Stimulated activated effector memory CD8-positive, alpha-beta T cell treated with anti-CD3 and anti-CD28 coated beads, Interleukin-12 subunit alpha, Interleukin-12 subunit beta, amount 100 ng/mL, for 72 hours (primary cell): ENCODE results near the gene SHROOM3.

Experiments used
- ATAC-seq: fragments of 150-1000 bp; cut with Tn5 transposase; 2 replicates; pipeline ENCODE4 v1.10.0; 2021
- DNase-seq, 2 donors: peaks; one replicate each; pipeline ENCODE4 v3.0.0; 2021 to 2022; ENCODE audit warnings: low spot score in 2 of 2
- H3K27ac Mint-ChIP-seq: one replicate; pipeline ENCODE4 v1.8.0; 2022; ENCODE audit warnings: mild to moderate bottlenecking, mixed read lengths
- H3K36me3 Mint-ChIP-seq: one replicate; pipeline ENCODE4 v1.8.0; 2022; ENCODE audit warnings: mild to moderate bottlenecking, mixed read lengths
- H3K4me1 Mint-ChIP-seq: one replicate; pipeline ENCODE4 v1.8.0; 2022; ENCODE audit warnings: mixed read lengths
- H3K4me3 Mint-ChIP-seq: one replicate; pipeline ENCODE4 v1.8.0; 2022; ENCODE audit warnings: mild to moderate bottlenecking, mixed read lengths
- H3K9me3 Mint-ChIP-seq: one replicate; pipeline ENCODE4 v1.8.0; 2022; ENCODE audit warnings: mixed read lengths

SHROOM3 gene

GRCh38 chr4:76620723-76621468 is 185.9 kb downstream of the SHROOM3 start:
- Mint-ChIP-seq H3K36me3 (no peaks in the 10 kb centered on the region), H3K27ac (no peak overlapping the region), H3K4me3 (no peak overlapping the region), H3K9me3 (no peaks in the 10 kb centered on the region), H3K4me1 (no peaks in the 10 kb centered on the region)
- DNase-seq (no peak), ATAC-seq (peak; percentile 45)

GRCh38 chr4:76622126-76622525 is 187.1 kb downstream of the SHROOM3 start:
- H3K27ac Mint-ChIP-seq = no peak overlapping the region
- no peak for DNase-seq
- no peaks in the 10 kb centered on the region for H3K9me3 Mint-ChIP-seq
- no peak overlapping the region for H3K4me3 Mint-ChIP-seq
- no peaks in the 10 kb centered on the region for H3K36me3 Mint-ChIP-seq
- H3K4me1 Mint-ChIP-seq = no peaks in the 10 kb centered on the region
- no peak for ATAC-seq

GRCh38 chr4:76622717-76623116 is 187.7 kb downstream of the SHROOM3 start:
- H3K36me3 Mint-ChIP-seq = no peaks in the 10 kb centered on the region
- no peaks in the 10 kb centered on the region for H3K9me3 Mint-ChIP-seq
- no peak for DNase-seq
- no peak overlapping the region for H3K4me3 Mint-ChIP-seq
- ATAC-seq = no peak
- H3K27ac Mint-ChIP-seq = no peak overlapping the region
- H3K4me1 Mint-ChIP-seq = no peaks in the 10 kb centered on the region

- no peak for ATAC-seq
- Mint-ChIP-seq H3K36me3 (no peaks in the 10 kb centered on the region), H3K4me1 (no peaks in the 10 kb centered on the region), H3K4me3 (no peak overlapping the region), H3K9me3 (no peaks in the 10 kb centered on the region), H3K27ac (no peak overlapping the region)
- DNase-seq = no peak
Measured at GRCh38 chr4:76623217-76624045, 188.4 kb downstream of the SHROOM3 start.

GRCh38 chr4:76624241-76624681 is 189.2 kb downstream of the SHROOM3 start:
- no peaks in the 10 kb centered on the region for H3K9me3 Mint-ChIP-seq
- no peak for ATAC-seq
- H3K27ac Mint-ChIP-seq = no peak overlapping the region
- H3K36me3 Mint-ChIP-seq = no peaks in the 10 kb centered on the region
- DNase-seq = no peak
- H3K4me1 Mint-ChIP-seq = no peaks in the 10 kb centered on the region
- H3K4me3 Mint-ChIP-seq = no peak overlapping the region

- H3K4me3 Mint-ChIP-seq = no peak overlapping the region
- no peaks in the 10 kb centered on the region for H3K9me3 Mint-ChIP-seq
- no peak overlapping the region for H3K27ac Mint-ChIP-seq
- H3K36me3 Mint-ChIP-seq = no peaks in the 10 kb centered on the region
- H3K4me1 Mint-ChIP-seq = no peaks in the 10 kb centered on the region
- ATAC-seq = peak; percentile 21
- DNase-seq = no peak
Measured at GRCh38 chr4:76624931-76625715, 190.1 kb downstream of the SHROOM3 start.

- H3K4me1 Mint-ChIP-seq = no peaks in the 10 kb centered on the region
- ATAC-seq (no peak), DNase-seq (no peak)
- no peaks in the 10 kb centered on the region for H3K36me3 Mint-ChIP-seq
- no peak overlapping the region for H3K4me3 Mint-ChIP-seq
- H3K9me3 Mint-ChIP-seq = no peaks in the 10 kb centered on the region
- H3K27ac Mint-ChIP-seq = no peak overlapping the region
Measured at GRCh38 chr4:76626686-76627465, 191.8 kb downstream of the SHROOM3 start.

GRCh38 chr4:76628251-76628650 is 193.2 kb downstream of the SHROOM3 start:
- no peak overlapping the region for H3K4me3 Mint-ChIP-seq
- DNase-seq (no peak), ATAC-seq (no peak)
- H3K9me3 Mint-ChIP-seq = no peaks in the 10 kb centered on the region
- H3K4me1 Mint-ChIP-seq = no peaks in the 10 kb centered on the region
- H3K27ac Mint-ChIP-seq = no peak overlapping the region
- no peaks in the 10 kb centered on the region for H3K36me3 Mint-ChIP-seq

- Mint-ChIP-seq H3K4me3 (no peak overlapping the region), H3K27ac (no peak overlapping the region), H3K4me1 (no peaks in the 10 kb centered on the region), H3K36me3 (no peaks in the 10 kb centered on the region), H3K9me3 (no peaks in the 10 kb centered on the region)
- ATAC-seq (no peak), DNase-seq (no peak)
Measured at GRCh38 chr4:76630741-76631140, 195.7 kb downstream of the SHROOM3 start.

GRCh38 chr4:76634220-76634619 is 199.2 kb downstream of the SHROOM3 start:
- H3K36me3 Mint-ChIP-seq = no peaks in the 10 kb centered on the region
- DNase-seq (no peak), ATAC-seq (no peak)
- no peaks in the 10 kb centered on the region for H3K9me3 Mint-ChIP-seq
- no peaks in the 10 kb centered on the region for H3K4me1 Mint-ChIP-seq
- H3K27ac Mint-ChIP-seq = no peak overlapping the region
- H3K4me3 Mint-ChIP-seq = no peak overlapping the region

- Mint-ChIP-seq H3K4me1 (no peaks in the 10 kb centered on the region), H3K4me3 (no peak overlapping the region), H3K9me3 (no peaks in the 10 kb centered on the region), H3K27ac (no peak overlapping the region), H3K36me3 (no peaks in the 10 kb centered on the region)
- ATAC-seq (no peak), DNase-seq (no peak)
Measured at GRCh38 chr4:76637712-76638361, 202.8 kb downstream of the SHROOM3 start.

- no peak for ATAC-seq
- Mint-ChIP-seq H3K4me1 (no peaks in the 10 kb centered on the region), H3K27ac (no peak overlapping the region), H3K36me3 (no peaks in the 10 kb centered on the region), H3K9me3 (no peaks in the 10 kb centered on the region), H3K4me3 (no peak overlapping the region)
- no peak for DNase-seq
Measured at GRCh38 chr4:76639288-76639687, 204.3 kb downstream of the SHROOM3 start.

- Mint-ChIP-seq H3K9me3 (no peaks in the 10 kb centered on the region), H3K27ac (no peak overlapping the region), H3K4me3 (no peak overlapping the region), H3K36me3 (no peaks in the 10 kb centered on the region), H3K4me1 (no peaks in the 10 kb centered on the region)
- DNase-seq = no peak
- no peak for ATAC-seq
Measured at GRCh38 chr4:76640353-76640910, 205.4 kb downstream of the SHROOM3 start.

GRCh38 chr4:76641351-76641750 is 206.3 kb downstream of the SHROOM3 start:
- Mint-ChIP-seq H3K36me3 (no peaks in the 10 kb centered on the region), H3K4me1 (no peaks in the 10 kb centered on the region), H3K9me3 (no peaks in the 10 kb centered on the region), H3K27ac (no peak overlapping the region), H3K4me3 (no peak overlapping the region)
- ATAC-seq = no peak
- DNase-seq = no peak
